Measurements from ENCODE around the gene CPT2.
A peak's percentile ranks its signal among the peaks of the same experiment; 100 is the strongest.

The CPT2 gene

DNA sequence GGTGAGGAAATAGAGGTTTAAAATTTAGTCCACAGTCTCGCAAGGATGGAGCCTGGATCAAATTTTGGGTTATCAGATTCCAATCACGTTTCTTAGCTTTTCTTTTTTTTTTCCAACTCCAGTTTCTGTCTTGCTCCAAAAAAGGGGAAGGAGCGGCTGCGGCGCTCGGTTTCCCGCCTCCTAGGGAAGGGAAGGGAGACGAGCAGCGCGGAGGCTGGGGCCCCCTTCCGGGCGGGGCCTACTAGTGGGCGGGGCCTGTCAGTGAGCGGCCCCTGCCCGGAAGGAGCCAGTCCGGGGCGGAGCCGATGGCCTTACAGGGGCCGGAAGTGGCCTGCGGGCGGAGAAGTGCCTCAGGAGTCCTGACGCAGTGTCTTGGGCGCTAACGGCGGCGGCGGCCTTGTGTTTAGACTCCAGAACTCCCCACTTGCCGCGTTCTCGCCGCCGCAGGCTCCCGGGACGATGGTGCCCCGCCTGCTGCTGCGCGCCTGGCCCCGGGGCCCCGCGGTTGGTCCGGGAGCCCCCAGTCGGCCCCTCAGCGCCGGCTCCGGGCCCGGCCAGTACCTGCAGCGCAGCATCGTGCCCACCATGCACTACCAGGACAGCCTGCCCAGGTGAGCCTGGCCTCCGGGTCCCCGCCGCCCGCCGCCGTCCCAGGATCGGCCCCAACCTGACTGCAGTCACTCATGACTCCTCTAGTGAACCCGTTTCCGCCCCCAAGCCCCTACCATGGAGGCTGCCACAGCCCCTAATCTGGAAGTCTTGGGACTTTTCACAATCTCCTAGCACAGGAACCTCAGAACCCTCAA is at the start of gene CPT2:
Gene CPT2 (plus strand): TSS at position 340 of the 806 bp plus-strand sequence. CDS start 120 bp downstream, at position 460.
- DNase-seq: peak; percentile 75

DNA sequence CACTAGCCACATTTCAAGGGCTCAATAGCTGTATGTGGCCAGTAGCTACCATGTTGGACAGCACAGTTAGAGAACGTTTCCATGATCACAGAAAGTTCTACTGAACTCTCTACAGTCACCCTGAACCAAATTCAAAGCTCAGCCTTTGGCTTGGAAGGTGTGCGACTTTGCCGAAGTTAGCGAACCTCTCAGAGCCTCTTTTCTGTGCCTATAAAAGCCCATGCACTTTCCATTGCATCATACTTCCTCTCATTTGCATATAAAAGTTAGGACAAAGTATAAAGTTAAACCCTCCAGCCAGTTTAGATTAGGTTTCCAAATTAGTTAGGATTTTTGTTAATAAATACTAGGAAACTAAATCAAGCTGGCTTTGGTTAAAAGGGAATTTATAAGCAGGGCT is 49.5 kb upstream of the CPT2 start:
- no peak for DNase-seq

DNA sequence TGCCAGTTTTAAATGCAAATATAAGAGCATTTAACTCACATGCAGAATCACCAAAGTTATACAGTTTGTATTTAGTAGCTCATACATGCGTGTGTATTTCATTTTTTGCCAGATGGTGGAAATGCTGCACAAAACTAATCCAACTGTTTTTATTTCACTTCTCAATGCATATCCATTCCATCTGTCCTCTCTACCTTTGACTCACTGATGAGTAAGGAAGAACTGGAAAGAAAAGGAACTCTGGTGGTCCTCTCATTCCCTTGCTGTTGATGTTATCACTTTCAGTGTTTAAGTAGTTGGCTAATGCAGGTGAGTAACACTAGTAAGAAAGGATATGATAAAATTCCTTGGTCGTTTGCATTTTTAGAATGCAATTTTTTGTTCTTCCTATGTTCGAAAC is 48.5 kb upstream of the CPT2 start:
- DNase-seq: no peak

DNA sequence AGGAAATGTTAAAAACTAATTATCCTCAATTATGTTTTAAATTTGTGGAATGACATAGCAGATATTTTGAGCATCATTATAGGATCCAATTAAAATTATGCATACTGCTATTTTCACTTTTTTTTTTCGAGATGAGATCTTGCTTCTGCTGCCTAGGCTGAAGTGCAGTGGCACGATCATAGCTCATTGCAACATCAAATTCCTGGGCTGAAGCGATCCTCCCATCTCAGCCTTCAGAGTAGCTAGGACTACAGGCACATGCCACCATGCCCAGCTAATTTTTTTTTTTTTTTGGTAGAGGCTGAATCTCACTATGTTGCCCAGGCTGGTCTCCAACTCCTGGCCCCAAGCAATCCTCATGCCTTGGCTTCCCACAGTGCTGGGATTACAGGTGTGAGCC is 42.9 kb upstream of the CPT2 start:
- DNase-seq: no peak

DNA sequence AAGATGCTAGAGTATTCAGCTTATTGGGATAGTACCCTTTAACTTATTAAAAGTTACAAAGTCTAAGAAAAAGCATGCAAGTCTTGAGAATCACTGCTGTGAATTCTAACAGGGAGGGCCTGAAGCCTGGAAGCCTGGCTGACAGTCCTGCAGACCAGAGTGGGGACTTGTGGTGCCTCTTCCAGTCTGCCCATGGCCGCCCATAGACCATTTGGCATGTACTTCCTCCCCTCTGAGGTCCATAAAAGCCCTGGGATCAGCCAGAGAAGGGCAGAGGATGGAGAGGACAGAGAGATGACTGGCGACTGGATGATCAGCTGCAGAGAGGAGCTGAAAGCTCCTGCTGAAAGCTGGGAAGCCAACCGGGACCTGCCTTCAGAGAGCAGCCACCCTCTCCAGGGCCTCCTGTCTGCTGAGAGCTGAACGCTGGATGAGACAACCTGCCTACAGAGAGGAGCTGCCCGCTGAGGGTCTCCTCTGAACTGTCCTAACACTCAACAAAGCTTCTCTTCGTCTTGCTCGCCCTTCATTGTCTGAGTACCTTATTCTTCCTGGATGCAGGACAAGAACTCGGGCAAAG is 41.7 kb upstream of the CPT2 start:
- no peak for DNase-seq

DNA sequence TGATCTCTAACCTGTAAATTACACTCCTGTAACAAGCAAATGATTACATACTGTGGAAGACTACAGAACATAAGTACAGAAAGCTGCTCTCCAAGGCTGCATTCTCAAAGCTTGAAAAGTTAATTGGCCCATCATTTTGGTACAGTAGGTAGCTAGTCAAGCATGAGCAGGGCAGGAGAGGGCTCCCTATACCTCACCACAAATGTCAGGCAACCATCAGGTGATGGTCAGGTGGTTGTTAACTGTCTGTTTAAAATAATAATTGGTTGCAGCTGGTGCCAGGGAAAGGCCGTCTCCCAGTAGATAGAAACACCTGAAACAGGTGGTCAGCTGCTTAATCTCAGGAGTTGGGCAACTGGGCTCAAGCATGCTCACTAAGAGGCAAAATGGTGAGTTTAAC is 41.1 kb upstream of the CPT2 start:
- DNase-seq: no peak

DNA sequence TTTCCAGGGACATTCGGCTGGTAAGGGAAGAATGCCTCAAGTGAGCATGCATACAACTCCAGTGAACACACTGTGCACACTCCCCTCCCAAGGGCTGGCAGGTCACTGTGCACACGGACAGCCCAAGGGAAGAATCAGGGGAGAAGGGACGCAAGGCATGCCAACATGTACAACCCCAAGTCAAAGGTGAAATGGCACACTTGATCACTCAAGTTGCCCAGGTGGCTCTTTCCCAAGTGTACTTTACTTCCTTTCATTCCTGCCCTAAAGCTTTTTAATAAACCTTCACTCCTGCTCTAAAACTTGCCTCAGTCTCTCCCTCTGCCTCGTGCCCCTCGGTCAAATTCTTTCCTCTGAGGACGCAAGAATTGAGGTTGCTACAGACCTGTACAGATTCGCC is 40.7 kb upstream of the CPT2 start:
- no peak for DNase-seq

DNA sequence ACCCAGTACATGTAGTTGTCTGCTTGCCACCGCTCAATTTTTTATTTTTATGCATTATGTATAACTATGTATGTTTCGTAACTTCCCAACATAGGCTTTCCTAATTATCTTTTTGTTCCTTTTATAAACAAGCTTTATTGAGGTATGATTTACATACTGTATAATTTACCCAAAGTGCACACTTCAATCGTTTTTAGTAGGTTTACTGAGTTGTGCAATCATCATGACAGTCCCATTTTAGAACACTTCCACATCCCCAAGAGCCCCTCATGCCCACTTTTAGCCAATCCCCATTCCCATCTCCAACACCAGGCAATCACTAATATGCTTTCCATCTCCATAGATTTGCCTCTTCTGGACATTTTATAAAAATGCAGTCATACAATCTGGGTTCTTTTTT is 39.8 kb upstream of the CPT2 start:
- DNase-seq: no peak

DNA sequence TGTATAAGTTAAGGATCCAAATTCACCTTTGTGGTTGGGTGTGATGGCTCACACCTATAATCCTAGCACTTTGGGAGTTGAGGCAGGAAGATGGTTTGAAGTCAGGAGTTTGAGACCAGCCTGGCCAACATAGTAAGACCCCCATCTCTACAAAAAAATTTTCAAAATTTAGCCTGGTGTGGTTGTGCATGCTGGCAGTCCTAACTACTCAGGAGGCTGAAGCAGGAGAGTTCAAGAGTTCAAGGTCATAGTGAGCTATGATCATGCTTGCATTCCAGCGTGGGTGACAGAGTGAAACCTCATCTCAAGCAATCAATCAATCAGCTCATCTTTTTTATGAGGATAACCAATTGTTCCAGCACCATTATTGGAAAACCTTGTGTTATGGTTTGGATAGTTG is 37.7 kb upstream of the CPT2 start:
- no peak for DNase-seq

DNA sequence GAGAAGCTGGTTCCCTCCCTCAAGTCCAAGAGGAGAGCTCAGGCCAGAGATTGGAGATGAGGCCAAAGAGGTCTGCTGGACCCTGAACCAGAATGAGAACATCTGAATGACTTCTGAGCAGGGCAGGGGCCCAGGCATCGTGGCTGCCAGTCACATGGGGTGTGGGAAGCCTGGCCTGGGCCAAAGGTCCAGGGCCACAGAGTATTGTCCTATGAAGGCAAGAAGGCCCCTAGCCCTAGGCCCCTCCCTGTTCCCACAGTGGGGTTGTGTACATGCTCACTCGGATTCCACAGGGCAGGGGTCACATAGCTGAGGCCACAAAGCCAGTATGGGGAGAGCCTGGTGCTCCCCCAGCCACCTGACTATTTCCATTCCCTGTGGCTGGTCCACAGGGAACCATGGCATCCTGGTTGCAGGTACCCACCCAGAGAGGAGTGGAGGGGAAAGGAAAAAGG is 35.7 kb upstream of the CPT2 start:
- no peak for DNase-seq

DNA sequence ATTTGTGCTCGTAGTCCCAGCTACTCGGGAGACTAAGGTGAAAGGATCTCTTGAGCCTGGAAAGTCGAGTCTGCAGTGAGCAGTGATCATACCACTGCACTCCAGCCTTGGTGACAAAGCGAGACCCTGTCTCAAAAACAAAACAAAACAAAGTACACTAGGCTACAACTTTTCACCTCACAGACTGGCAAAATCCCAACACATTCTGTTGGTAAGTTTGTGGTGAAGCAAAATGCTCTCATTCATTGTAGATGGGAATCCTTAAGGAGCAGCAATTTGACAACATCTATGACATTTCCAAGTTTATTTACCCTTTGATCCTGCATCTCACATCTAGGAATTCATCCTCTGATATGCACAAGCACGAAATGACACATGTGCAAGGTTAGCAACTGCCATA is 34.0 kb upstream of the CPT2 start:
- DNase-seq: no peak

DNA sequence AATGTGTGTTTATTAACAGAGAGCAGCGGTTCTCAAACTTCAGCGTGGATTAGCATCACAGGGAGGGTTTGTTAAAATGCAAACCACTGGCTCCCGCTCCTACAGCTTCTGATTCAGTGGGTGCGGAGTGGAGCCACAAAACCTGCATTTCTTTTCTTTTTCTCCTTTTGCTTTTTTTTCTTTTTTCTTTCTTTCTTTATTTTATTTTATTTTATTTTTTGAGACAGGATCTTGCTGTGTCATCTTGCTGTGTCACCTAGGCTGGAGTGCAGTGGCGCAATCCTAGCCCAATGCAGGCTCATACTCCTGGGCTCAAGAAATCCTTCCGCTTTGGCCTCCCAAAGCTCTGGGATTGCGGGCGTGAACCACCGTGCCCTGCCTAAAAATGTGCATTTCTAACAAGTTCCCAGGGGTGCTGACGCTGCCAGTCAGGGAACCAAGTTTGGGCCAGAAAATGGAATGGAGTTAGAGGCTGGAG is 33.3 kb upstream of the CPT2 start:
- no peak for DNase-seq

DNA sequence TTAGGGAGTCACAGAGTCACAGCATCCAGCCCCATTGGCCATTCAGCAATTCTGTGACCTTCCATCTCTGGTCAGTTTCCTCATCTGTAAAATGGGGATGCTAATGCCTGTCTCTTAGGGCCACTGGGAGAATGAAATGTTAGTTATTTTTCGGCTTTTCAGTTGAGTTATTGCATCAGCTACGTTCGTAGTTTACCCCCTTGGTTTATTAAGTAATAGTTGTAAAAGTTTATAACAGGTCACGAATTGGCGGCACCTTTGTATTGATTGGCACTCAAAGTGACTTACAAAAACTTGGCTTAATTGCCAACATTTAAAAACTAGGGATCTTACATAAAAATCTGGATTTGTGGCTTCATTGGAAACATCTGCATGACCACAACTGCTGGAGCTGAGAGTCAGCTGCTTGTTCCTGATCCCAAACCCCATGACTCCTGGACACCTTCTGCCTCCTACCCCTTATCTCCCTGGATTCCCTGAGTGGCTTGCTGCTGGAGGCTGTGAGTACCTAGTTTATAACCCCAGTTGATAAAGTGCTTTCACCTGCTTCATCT is 31.1 kb upstream of the CPT2 start:
- DNase-seq: no peak

DNA sequence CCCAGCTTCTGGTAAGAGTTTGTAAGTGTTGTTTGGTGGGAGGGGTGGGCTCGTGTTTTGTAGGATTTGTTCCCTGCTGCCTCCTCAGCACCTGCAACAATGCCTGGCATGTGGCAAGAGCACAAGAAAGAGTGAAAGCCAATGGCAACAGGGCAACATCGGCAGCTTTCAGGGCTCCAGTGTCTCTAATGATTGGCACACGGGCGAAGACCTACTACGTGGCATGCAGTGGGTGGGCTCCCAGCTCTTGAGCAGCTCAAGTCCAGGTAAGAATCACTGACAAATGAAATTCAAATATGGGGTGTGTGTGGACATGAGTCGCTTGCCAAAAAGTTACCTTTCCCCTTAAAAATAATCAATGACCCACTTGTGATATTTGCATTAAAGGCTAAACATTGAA is 30.3 kb upstream of the CPT2 start:
- DNase-seq: no peak

DNA sequence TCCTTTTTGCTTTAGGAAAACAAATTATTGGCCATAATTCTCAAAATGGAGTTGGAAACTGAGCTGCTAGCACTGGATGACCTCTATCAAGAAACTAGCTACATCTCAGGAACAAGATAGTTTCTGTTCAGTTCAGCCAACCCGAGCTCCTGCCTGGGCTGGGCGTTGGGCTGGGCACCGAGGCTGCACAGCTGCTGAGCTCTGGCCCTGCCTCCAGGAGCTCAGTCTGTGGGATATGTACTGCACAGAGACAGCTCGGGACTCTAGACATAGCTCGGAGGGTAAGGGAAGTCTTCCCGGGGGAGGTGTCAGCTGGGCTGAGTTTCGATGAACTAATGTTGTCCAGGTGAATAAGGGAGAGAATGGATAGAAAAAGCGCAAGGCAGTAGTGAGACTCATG is 29.7 kb upstream of the CPT2 start:
- DNase-seq: no peak

DNA sequence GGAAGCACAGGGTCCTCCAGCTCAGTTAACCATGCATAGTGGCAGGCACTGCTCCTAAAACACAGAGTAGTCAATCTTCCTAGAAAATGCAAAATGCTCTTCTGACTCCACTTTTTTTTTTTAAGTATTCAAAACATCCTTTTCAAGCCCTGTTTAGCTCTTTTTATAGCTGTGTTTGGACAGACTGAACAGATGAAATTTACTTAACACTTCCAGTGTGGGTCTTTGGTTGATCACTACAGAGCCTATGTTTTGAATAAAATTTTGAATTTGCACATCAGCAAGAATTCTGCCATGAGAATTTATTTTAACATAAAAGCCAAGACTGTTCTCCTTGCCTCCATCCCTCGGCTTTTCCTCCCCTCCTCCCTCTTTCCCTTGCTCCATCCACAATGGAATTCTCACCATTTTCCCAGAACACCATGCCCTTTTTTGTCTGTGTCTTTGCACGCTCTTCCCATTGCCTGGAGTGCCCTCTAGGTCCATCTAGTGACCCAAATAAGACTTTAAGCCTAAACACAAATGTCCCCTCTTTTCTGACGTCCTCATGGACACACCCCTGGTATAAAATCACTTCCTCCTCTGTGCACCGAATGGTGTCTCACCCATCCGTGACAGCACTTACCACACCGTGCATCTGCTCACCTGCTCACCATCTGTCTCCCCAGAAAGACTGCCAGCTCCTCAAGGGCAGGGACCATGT is 24.0 kb upstream of the CPT2 start:
- no peak for DNase-seq

DNA sequence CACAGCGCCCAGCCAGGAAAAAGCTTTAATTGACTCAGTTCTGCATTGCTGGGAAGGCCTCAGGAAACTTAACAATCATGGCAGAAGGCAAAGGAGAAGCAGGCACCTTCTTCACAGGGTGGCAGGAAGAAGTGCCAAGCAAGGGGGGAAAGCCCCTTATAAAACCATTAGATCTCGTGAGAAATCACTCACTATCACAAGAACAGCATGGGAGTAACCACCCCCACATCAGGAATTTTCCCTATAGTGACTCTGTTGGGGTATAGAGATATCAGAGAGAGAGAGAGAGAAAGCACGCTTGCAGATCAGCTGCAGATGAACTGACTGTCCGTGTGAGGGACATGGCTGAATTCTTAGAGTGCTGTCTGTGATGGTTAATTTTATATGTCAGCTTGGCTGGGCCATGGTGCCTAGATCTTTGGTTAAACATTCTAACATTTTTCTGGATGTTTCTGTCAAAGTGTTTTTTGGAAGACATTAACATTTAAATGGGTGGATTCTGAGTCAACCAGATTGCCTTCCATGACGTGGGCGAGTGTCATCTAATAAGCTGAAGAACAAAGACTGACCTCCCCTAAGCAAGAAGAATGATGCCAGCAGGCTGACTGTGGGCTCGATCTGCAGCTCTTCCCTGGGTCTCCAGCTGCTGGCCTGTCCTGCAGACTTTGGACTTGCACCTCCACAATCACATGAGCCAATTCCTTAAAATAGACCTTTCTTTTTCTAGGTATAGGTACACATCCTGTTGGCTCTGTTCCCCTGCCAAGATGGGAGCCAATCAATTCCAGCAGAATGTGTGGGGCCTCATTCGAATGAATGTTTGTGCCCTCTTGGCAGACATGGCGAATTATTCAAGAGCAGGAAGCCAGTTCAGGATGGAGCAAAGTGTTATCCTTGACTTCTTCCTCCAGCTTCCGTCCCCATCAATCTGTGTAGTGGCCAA is 21.4 kb upstream of the CPT2 start:
- no peak for DNase-seq

DNA sequence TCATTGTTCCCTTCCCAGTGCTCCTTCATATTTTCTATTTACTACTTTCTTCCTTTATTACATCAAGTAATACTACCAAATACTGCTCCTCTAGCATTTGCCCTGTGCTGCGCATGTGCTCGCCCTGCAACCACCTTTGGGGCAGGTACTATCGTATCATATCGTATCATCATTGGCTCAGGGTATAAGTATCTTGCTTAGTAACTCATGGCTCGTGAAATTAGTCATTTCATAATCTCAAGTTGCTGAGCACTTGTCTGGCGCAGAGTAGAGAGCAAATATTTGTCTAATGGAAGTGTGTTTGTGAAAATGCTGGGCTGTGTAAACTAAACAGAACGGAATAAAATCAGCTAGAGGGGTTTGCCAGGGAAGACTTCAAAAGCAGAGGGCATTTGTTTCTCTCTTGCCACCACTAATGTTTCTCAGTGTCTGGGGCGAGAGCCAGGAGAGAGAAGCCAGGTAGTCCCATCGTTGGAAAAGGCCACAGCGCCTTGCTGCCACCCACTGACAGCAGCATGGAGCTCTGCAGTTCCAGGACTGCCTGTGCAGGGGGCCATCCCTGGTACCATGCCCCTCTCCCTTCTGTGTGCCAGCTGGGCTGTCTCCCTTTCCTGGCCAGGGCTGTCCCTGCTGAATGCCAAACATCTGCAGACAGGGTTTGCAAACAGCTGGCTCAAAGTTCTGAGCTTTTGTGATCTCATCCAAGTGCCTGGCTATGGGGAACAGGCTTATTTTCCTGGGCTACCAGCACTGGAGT is 20.0 kb upstream of the CPT2 start:
- no peak for DNase-seq

DNA sequence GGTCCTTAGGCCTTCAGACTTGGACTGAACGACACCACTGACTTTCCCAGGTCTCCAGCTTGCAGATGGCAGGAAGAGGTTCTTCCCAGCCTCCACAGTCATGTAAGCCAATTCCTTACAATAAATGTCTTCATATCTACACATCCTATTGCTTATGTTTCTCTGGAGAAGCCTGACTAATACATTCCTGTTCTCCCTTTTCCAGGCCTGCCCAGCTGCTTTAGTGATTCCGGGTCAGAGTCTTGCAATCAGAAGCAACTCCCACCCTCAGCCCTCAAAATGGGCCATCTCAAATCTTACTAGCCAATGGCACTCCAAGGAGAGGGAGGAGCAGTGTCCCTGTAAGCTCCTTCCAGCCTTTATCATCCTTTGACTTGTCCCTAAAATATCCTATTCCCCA is 16.4 kb upstream of the CPT2 start:
- DNase-seq: no peak

DNA sequence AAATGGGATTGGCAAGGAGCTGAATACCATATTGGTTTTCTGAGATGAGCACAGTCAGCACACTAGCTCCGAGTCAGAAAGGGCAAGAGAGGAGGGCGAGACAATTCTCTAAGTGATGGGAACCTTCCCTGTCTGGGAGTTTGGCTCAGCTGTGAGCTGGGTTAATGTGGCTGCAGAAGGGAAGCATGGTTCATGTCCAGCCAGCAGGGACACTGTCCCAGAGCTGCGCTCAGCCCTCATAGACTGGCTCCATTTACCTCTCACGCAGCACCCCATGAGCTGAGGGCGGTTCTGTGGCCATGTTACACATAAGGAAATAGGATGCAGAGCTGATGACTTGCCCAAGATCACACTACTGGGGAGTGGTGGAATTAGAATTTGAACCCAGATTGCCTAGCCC is 15.7 kb upstream of the CPT2 start:
- no peak for DNase-seq

DNA sequence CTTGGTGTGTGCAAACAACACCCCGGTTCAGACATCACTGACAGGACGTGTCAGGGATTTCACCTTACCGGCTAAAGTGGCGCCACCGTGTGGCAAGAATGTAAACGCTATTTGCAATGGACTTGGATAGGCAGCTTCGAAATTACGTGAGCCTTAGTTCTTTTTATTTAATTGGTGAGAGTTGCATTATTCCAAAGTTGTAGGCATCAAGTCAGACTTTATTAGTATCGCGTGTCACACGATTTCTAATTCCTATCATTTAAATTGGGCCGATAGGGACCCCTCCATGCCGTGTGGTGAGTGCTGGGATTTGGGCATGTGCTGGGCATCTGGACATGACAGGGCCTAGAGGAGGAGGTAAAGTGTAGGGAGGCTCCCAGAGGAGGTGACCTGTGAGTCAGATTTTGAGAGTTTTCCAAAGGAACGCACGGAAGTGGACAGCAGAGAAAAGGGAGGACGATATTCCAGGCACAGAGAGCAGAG is 14.5 kb upstream of the CPT2 start:
- DNase-seq: peak; percentile 22

DNA sequence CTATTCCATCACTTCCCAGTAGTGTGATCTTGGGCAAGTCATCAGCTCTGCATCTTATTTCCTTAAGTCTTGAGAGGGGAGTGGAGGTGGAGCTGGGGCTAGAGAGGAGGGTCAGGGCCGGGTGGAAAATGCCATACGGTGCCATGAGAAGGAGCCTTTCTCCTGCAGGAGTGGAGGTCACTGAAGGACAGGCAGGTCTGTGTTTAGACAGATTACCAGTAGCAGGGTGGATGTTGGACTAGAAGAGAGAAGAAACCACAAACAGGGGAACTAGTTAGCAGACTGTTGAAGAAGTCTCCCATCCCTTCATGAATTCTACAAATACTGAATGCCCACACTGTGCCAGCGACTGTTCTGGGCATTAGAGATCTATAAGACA is 13.9 kb upstream of the CPT2 start:
- no peak for DNase-seq
